ENCODE results near the gene MAPK6. TPM values are rescaled to one million over a fixed set of nuclear protein-coding genes. Genes with fewer than 3 reads are reported as not detected.

Gene MAPK6
- total and polyA plus RNA-seq, 2 of the 4 experiments (the other 2 are of a cell fraction) = 22.6 to 60.6 TPM

DNA sequence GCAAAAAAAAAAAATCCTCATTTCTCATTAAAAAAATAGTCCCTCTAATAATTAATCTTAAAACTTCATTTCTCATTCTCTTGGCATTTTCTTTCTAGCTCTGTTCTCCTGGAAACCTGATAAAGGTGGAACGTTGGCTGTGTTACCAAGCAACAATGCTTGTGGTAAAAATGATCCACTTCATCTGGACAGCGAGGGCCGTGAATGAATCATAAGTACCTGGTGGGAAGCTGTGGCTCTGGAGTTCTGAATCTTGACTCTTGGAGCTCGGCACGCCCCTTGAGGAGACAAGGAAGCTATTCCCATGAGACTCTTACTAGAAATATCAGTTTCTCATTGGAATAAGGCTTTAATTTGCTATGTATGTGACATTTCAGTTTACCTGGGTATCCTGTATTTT lies 61.0 kb downstream of the MAPK6 start:
- ATAC-seq (ENCODE audit: low read depth) (no peak), DNase-seq (no peak)
- Histone ChIP-seq H3K18ac (ENCODE audit: low read depth, low read length) (no peak overlapping the region), H3K14ac (replicated peaks; ENCODE audit: low read depth, low read length) (no peak overlapping the region), H3K23ac (ENCODE audit: low read depth, low read length) (no peak overlapping the region), H4K8ac (ENCODE audit: low read depth in 2 of 2, low read length in 2 of 2) (no peak overlapping the region), H2BK15ac (ENCODE audit: low read depth, low read length) (no peak overlapping the region), H3K27ac (ENCODE audit: insufficient read depth, low read length) (no peak overlapping the region), H4K91ac (ENCODE audit: insufficient read depth, low read depth, low read length) (no peak overlapping the region), H3K9ac (ENCODE audit: low read depth, low read length) (no peak overlapping the region), H2BK5ac (ENCODE audit: low read depth, low read length, poor library complexity, severe bottlenecking) (no peak overlapping the region), H3K79me1 (ENCODE audit: low read depth in 1 of 2, low read length in 2 of 2) (no peaks in the 10 kb centered on the region), H3K4me1 (ENCODE audit: control insufficient read depth, insufficient read depth, low read length) (peaks cover 16% of the 10 kb centered on the region), H3K27me3 (ENCODE audit: control insufficient read depth, insufficient read depth, low read length) (no peaks in the 10 kb centered on the region), H2AFZ (replicated peaks; ENCODE audit: low read length, poor library complexity) (no peak overlapping the region), H2AK9ac (replicated peaks; ENCODE audit: low read depth, low read length, poor library complexity) (no peak overlapping the region), H3K4me2 (ENCODE audit: low read depth, low read length) (no peak overlapping the region), H3K36me3 (ENCODE audit: control insufficient read depth, insufficient read depth, low read length) (no peaks in the 10 kb centered on the region), H3K4ac (ENCODE audit: low read depth, low read length) (no peak overlapping the region), H3K9me1 (ENCODE audit: insufficient read depth, low read length) (peaks cover 18% of the 10 kb centered on the region), H4K20me1 (ENCODE audit: insufficient read depth, low read length) (no peaks in the 10 kb centered on the region), H2AK5ac (ENCODE audit: low read depth, low read length) (no peak overlapping the region), H2BK20ac (ENCODE audit: low read depth, low read length) (no peak overlapping the region), H3K9me3 (ENCODE audit: control insufficient read depth, insufficient read depth, low read length) (no peaks in the 10 kb centered on the region), H2BK120ac (ENCODE audit: low read depth, low read length) (no peak overlapping the region), H4K5ac (ENCODE audit: low read depth, low read length) (no peak overlapping the region), H3K4me3 (ENCODE audit: insufficient read depth, low read depth, low read length) (no peak overlapping the region), H3K56ac (ENCODE audit: extremely low read depth, insufficient read depth, low read length) (no peak overlapping the region)
- TF ChIP-seq BHLHE40 (IDR thresholded peaks at IDR 0.05; ENCODE audit: low read depth, low read length) = no peak
- no peak for TF ChIP-seq MAZ (IDR thresholded peaks at IDR 0.05; ENCODE audit: borderline replicate concordance, low read depth, low read length)
- TF ChIP-seq, protein P1, sequence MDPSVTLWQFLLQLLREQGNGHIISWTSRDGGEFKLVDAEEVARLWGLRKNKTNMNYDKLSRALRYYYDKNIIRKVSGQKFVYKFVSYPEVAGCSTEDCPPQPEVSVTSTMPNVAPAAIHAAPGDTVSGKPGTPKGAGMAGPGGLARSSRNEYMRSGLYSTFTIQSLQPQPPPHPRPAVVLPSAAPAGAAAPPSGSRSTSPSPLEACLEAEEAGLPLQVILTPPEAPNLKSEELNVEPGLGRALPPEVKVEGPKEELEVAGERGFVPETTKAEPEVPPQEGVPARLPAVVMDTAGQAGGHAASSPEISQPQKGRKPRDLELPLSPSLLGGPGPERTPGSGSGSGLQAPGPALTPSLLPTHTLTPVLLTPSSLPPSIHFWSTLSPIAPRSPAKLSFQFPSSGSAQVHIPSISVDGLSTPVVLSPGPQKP (IDR thresholded peaks at IDR 0.05; ENCODE audit: borderline replicate concordance, low read depth, low read length) = no peak
- in situ Hi-C loops (cut with MboI; ENCODE audit: low sequenced_read_pairs) = no loop called here
- WGBS, 2 experiments (ENCODE audit: extremely low coverage in 2 of 2, insufficient read length in 1 of 2) = 80% methylated on average over 1 of the region's 5 CpGs; no CpG with 5 or more reads in 1 of the 2 experiments
- BruUV-seq (replicated peaks) = no TSS peak
- ChIA-PET CTCF (interaction anchor here (0.6 to 0.8 kb wide), 2 partner anchors 59 to 99 kb away, joined by 3 read pairs; no protein-coding TSS in a partner anchor), POLR2A (ENCODE audit: unreplicated experiment) (no interaction called here)
- intact Hi-C loops (cut with micrococcal nuclease) = no loop called here
- dilution Hi-C loops (cut with HindIII; ENCODE audit: low sequenced_read_pairs, unreplicated experiment) = no loop called here

Data from IMR-90 (cell line).